Kidney epithelial cell (primary cell): Measurements from ENCODE around the gene LTA4H. TPM values are rescaled to one million over a fixed set of nuclear protein-coding genes. Genes with fewer than 3 reads are reported as not detected.

Experiments
- DNase-seq: peaks from one replicate; pipeline ENCODE4 v3.0.0-alpha.2; 2010; ENCODE audit warnings: low read depth
- H3K27me3 ChIP-seq: 2 replicates; pipeline ENCODE4 v1.6.0; 2011; ENCODE audit warnings: low read length; ENCODE audit not compliant: control insufficient read depth, insufficient read depth
- H3K36me3 ChIP-seq: 2 replicates; pipeline ENCODE4 v1.5.1; 2011; ENCODE audit warnings: low read length; ENCODE audit not compliant: control insufficient read depth, insufficient read depth
- H3K4me3 ChIP-seq: 2 replicates; pipeline ENCODE4 v1.5.1; 2011; ENCODE audit warnings: low read depth, mild to moderate bottlenecking, control low read depth, low read length
- CTCF ChIP-seq: IDR thresholded peaks from 2 replicates; pipeline ENCODE4 v1.5.1; 2011; ENCODE audit warnings: mild to moderate bottlenecking, moderate library complexity, low read length, control low read depth, inconsistent platforms; ENCODE audit not compliant: insufficient read depth, poor library complexity, severe bottlenecking
- total RNA-seq: library from RNA; depleted of rRNA; stranded (reverse); fragments of >200 nt; gene quantifications from 2 replicates; pipeline ENCODE4 v1.2.3, GENCODE V29; 2015

Gene LTA4H
- total RNA-seq, 1 donor from 2014 or later = 78.9 TPM

- Histone ChIP-seq H3K27me3 (no peaks in the 10 kb centered on the region), H3K36me3 (no peaks in the 10 kb centered on the region), H3K4me3 (no peak overlapping the region)
- no peak for TF ChIP-seq CTCF
- no peak for DNase-seq
These were observed 45.8 kb downstream of the LTA4H start for GRCh38 chr12:95989504-95990123.

- no peak for TF ChIP-seq CTCF
- H3K36me3 ChIP-seq = no peaks in the 10 kb centered on the region
- H3K4me3 ChIP-seq = no peak overlapping the region
- DNase-seq = no peak
- H3K27me3 ChIP-seq = no peaks in the 10 kb centered on the region
These were observed 46.7 kb downstream of the LTA4H start for GRCh38 chr12:95988506-95989275.

- no peak for DNase-seq
- no peak for TF ChIP-seq CTCF
- H3K27me3 ChIP-seq = no peaks in the 10 kb centered on the region
- no peak overlapping the region for H3K4me3 ChIP-seq
- no peaks in the 10 kb centered on the region for H3K36me3 ChIP-seq
These were observed 48.5 kb downstream of the LTA4H start for GRCh38 chr12:95986635-95987570.

- H3K27me3 ChIP-seq = no peaks in the 10 kb centered on the region
These were observed 50.7 kb downstream of the LTA4H start for GRCh38 chr12:95984682-95985081.

GRCh38 chr12:95982602-95983001 is 52.8 kb downstream of the LTA4H start:
- no peak for DNase-seq
- Histone ChIP-seq H3K27me3 (no peaks in the 10 kb centered on the region), H3K4me3 (no peak overlapping the region), H3K36me3 (no peaks in the 10 kb centered on the region)
- TF ChIP-seq CTCF = no peak

More at GRCh38 chr12:95984682-95985081, 50.7 kb downstream of the LTA4H start:
- no peak overlapping the region for H3K4me3 ChIP-seq
- H3K36me3 ChIP-seq = no peaks in the 10 kb centered on the region
- TF ChIP-seq CTCF = no peak
- no peak for DNase-seq
